ENCODE data around the gene SSTR3. TPM values are rescaled to one million over a fixed set of nuclear protein-coding genes. Genes with fewer than 3 reads are reported as not detected.

The SSTR3 gene
- total RNA-seq, 1 experiment from 2014 or later, result 0.21 TPM

DNA sequence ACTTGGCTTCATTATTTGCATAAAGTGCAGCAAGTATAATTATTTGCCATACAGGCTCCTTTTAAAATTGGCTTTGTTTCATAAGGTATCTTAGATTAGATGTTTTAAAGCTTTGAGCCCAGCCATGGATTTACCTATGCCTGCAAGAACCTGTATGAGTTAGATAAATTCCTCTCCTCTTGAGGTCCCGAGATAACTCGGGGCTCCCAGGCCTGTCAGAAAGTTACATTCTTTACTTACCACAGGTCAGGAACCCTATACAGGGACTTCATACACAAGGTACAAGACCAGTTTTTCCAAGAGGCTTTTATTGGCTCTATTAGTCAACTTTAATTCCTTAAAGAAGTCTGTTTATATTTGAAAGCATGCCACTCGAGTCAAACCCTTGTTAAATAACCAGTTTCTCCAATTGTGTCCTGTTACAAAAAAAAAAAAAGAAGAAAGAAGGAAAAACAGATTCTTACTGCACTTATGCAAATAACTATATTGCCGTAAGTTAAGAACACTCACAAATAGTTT is 22.0 kb downstream of the SSTR3 start:
- H3K27me3 ChIP-seq (ENCODE audit: control insufficient read depth, insufficient read depth, low read length), result no peaks in the 10 kb centered on the region
- H3K4me3 ChIP-seq (ENCODE audit: insufficient read depth, low read depth, low read length), result no peak overlapping the region
- no peak for DNase-seq

DNA sequence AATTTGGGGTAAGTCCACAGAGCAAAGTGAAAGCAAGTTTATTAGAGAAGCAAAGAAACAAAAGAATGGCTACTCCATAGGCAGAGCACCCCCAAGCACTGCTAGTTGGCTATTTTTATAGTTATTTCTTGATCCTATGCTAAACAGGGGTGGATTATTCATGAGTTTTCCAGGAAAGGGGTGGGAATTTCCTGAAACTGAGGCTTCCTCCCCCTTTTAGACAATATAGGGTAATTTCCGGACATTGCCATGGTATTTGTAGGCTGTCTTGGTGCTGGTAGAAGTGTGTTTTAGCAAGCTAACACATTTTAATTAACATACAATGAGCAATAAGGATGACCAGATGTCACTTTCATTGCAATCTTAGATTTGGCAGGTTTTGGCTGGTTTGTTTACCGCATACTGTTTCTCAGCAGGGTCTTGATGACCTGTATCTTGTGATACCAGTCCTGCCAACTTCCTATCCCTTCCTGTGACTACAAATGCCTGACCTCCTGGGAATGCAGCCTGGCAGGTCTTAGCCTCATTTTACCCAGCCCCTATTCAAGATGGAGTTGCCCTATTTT is 23.3 kb downstream of the SSTR3 start:
- no peak for DNase-seq
- H3K4me3 ChIP-seq (ENCODE audit: insufficient read depth, low read depth, low read length), result no peak overlapping the region
- H3K27me3 ChIP-seq (ENCODE audit: control insufficient read depth, insufficient read depth, low read length), result no peaks in the 10 kb centered on the region
- no peaks in the 10 kb centered on the region for H3K36me3 ChIP-seq (replicated peaks; ENCODE audit: control insufficient read depth, insufficient read depth, low read length)

More for the DNA sequence above, 22.0 kb downstream of the SSTR3 start:
- H3K36me3 ChIP-seq (replicated peaks; ENCODE audit: control insufficient read depth, insufficient read depth, low read length), result no peaks in the 10 kb centered on the region

- no peaks in the 10 kb centered on the region for H3K36me3 ChIP-seq (replicated peaks; ENCODE audit: control insufficient read depth, insufficient read depth, low read length)
- H3K27me3 ChIP-seq (ENCODE audit: control insufficient read depth, insufficient read depth, low read length), result no peaks in the 10 kb centered on the region
- peak; percentile 77 for DNase-seq
- peak within 1 kb of the TSS; percentile 56 for H3K4me3 ChIP-seq (ENCODE audit: insufficient read depth, low read depth, low read length)
Measured at GRCh38 chr22:37187891-37188761, 24.2 kb downstream of the SSTR3 start, which contains the start of gene C1QTNF6. Gene C1QTNF6, minus strand, starts transcription at chr22:37188247. Its CDS starts 34 bp downstream, at chr22:37188213.

- Histone ChIP-seq H3K27me3 (ENCODE audit: control insufficient read depth, insufficient read depth, low read length) (no peaks in the 10 kb centered on the region), H3K36me3 (replicated peaks; ENCODE audit: control insufficient read depth, insufficient read depth, low read length) (no peaks in the 10 kb centered on the region), H3K4me3 (ENCODE audit: insufficient read depth, low read depth, low read length) (peak overlapping the region; percentile 56)
- no peak for DNase-seq
Measured at GRCh38 chr22:37187552-37187890, 24.8 kb downstream of the SSTR3 start.

DNA sequence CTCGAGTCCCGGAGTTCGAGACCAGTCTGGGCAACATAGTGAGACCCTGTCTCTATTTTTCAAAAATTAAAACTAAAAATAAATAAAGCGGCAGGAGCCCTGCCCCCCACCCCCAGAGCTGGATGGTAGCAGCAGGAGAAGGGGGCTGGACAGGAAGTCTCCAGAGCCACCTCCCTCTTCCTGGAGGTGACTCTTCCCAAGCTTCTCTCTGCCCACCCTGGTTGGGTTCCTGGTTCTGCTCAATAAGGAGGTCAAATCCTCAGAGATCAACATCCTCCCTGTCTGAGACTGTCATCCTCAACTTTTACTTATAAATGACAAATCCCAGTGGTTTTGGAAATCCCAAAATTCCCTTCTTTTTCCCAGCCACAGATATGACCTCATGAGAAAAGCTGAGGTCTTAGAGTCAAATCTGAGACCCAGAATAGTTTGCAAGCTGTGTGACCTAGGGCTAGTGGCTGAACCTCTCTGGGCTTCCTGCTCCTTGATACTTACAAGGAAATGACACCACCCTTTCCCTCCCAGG is 25.2 kb downstream of the SSTR3 start:
- DNase-seq, result no peak
- Histone ChIP-seq H3K36me3 (replicated peaks; ENCODE audit: control insufficient read depth, insufficient read depth, low read length) (no peaks in the 10 kb centered on the region), H3K4me3 (ENCODE audit: insufficient read depth, low read depth, low read length) (peak overlapping the region; percentile 56), H3K27me3 (ENCODE audit: control insufficient read depth, insufficient read depth, low read length) (no peaks in the 10 kb centered on the region)

GRCh38 chr22:37186228-37186996 is 25.9 kb downstream of the SSTR3 start:
- H3K27me3 ChIP-seq (ENCODE audit: control insufficient read depth, insufficient read depth, low read length), result no peaks in the 10 kb centered on the region
- no peaks in the 10 kb centered on the region for H3K36me3 ChIP-seq (replicated peaks; ENCODE audit: control insufficient read depth, insufficient read depth, low read length)
- peak; percentile 95 for DNase-seq
- peak overlapping the region; percentile 15; the same call in 1 of the 2 replicates for H3K4me3 ChIP-seq (ENCODE audit: insufficient read depth, low read depth, low read length)

DNA sequence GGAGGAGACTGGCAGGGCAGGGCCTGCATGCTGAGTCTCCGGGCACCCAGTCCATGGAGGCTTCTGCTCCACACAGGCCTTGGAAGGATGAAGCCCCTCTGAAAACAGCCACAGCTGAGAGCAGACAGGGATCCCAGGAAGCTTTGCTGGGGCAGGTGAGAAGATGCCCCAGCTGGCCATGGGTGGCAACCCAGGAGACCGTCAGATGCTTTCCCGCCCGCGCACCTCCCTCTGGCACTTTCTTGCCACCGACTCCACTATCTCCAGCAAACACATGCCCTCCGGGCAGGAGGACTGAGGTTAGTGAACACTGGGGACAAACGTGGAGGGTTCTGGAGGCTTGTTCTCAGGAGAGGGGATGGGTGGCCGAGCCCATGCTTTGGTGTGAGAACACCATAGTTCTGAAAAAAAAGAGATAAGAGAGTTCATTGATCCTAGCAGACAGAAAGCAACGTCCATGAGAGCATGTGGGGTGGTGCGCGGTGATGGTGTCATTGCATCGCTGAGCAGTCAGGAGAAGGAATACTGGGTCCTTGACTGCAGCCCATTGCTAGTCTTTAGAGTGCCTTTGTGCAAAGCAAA is 26.5 kb downstream of the SSTR3 start:
- H3K27me3 ChIP-seq (ENCODE audit: control insufficient read depth, insufficient read depth, low read length), result no peaks in the 10 kb centered on the region
- DNase-seq, result no peak
- no peak overlapping the region for H3K4me3 ChIP-seq (ENCODE audit: insufficient read depth, low read depth, low read length)
- no peaks in the 10 kb centered on the region for H3K36me3 ChIP-seq (replicated peaks; ENCODE audit: control insufficient read depth, insufficient read depth, low read length)

- Histone ChIP-seq H3K36me3 (replicated peaks; ENCODE audit: control insufficient read depth, insufficient read depth, low read length) (no peaks in the 10 kb centered on the region), H3K27me3 (ENCODE audit: control insufficient read depth, insufficient read depth, low read length) (no peaks in the 10 kb centered on the region), H3K4me3 (ENCODE audit: insufficient read depth, low read depth, low read length) (no peak overlapping the region)
- DNase-seq, result no peak
Measured at GRCh38 chr22:37184816-37185541, 27.3 kb downstream of the SSTR3 start.

- no peaks in the 10 kb centered on the region for H3K27me3 ChIP-seq (ENCODE audit: control insufficient read depth, insufficient read depth, low read length)
- H3K36me3 ChIP-seq (replicated peaks; ENCODE audit: control insufficient read depth, insufficient read depth, low read length), result no peaks in the 10 kb centered on the region
- DNase-seq, result no peak
- H3K4me3 ChIP-seq (ENCODE audit: insufficient read depth, low read depth, low read length), result no peak overlapping the region
Measured at GRCh38 chr22:37184380-37184755, 27.9 kb downstream of the SSTR3 start.

DNA sequence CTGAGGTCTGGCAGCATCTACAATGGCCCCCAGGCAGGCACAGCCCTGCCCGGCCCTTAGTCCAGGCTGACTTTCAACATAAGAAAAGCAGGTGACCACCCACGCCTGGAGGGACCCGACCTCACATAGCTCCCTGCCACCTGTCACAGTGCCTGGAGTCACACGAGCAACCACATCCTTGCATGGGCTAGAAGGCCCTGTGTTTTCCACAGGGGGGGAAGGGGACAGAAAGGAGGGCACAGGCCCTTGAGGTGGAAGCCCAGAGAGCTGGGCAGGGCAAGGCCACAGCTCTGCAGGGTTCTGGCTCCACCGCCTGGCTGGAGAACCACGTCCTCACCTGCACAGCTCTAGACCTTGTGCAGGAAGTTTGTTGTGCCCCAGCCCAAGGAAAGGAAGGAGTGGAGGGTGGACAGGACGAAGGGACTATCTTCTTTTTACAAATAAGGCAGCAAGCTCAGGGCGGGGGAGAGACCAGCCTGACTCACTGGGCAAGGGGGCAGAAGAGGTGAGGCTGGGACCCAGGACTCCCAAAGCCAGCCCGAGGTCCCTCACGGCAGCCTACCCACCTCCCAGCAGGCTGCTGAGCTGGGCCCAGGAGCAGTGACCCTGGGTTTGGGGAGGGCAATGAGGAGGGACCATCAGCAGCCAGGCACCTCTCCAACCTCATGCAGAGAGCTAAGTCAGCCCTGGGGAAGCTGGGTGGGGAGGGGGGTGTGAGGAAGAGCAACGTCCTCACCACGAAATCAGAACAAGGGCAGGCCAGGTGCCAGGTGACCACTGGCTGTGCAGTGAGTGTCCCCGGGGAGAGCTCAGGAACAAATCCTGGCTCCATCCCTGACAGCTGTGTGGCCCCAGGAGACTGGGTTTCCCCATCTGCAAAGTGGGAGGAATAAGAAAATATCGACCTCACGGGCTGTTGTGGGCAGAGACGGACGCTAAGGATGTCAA is 28.6 kb downstream of the SSTR3 start:
- Histone ChIP-seq H3K27me3 (ENCODE audit: control insufficient read depth, insufficient read depth, low read length) (no peaks in the 10 kb centered on the region), H3K36me3 (replicated peaks; ENCODE audit: control insufficient read depth, insufficient read depth, low read length) (no peaks in the 10 kb centered on the region), H3K4me3 (ENCODE audit: insufficient read depth, low read depth, low read length) (no peak overlapping the region)
- DNase-seq, result no peak

- no peak overlapping the region for H3K4me3 ChIP-seq (ENCODE audit: insufficient read depth, low read depth, low read length)
- no peaks in the 10 kb centered on the region for H3K36me3 ChIP-seq (replicated peaks; ENCODE audit: control insufficient read depth, insufficient read depth, low read length)
- no peak for DNase-seq
- no peaks in the 10 kb centered on the region for H3K27me3 ChIP-seq (ENCODE audit: control insufficient read depth, insufficient read depth, low read length)
Measured at GRCh38 chr22:37182949-37183245, 29.4 kb downstream of the SSTR3 start.

DNA sequence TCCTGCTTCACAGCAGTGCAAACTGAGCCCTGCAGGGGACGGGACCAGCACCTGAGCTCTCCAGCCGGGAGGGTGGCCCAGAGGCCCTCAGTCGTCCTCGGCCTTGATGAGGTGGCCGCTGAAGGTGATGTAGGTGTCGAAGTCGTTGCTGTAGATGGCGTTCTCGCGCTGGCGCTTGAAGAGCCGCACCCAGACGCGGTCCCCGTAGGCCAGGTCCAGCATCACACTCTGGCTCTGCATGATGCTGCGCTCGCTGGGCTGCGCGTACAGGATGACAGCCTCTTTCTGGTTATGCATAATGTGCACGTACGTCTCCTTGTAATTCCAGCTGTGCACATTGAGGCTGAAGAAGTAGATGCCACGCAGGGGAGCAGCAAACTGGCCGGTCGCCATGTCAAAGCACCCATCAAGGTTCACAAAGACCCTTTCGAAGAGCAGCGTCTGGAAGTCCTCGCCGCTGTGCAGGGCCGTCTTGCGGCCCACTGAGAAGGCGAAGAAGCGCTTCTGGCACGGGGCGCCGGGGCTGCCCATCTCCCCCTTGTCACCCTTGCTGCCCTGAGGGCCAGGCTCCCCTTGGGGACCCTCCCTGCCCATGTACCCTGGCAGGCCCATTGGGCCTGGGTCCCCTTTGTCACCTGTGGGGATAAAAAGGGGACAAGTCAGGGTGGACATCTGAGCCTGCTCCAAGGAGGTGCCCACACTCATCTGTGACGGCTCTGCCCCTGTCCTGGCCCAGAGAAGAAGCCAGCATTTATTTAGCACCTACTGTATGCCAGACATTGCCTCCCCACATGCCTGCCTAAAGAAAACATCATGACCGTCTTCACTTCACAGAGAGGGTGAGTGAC is 30.0 kb downstream of the SSTR3 start:
- no peak overlapping the region for H3K4me3 ChIP-seq (ENCODE audit: insufficient read depth, low read depth, low read length)
- DNase-seq, result peak; percentile 83

More for the DNA sequence above, 30.0 kb downstream of the SSTR3 start:
- Histone ChIP-seq H3K36me3 (replicated peaks; ENCODE audit: control insufficient read depth, insufficient read depth, low read length) (no peaks in the 10 kb centered on the region), H3K27me3 (ENCODE audit: control insufficient read depth, insufficient read depth, low read length) (no peaks in the 10 kb centered on the region)
